Transverse colon (tissue), 4 donors: ENCODE measurements around the gene NCR2. TPM values are rescaled to one million over a fixed set of nuclear protein-coding genes. Genes with fewer than 3 reads are reported as not detected.
"Not testable (repeated sequence)": the region's sequence is repeated elsewhere in the genome, so short reads cannot be mapped to it uniquely, and the experiment has no call there.

Experiments used
- DNase-seq: peaks from one replicate; pipeline ENCODE4 v3.0.0-alpha.2; 2019
- H3K27ac ChIP-seq, 4 donors: fragments of 200-600 bp; sonication (generic); 2 replicates each; pipeline ENCODE4 v1.5.1; 2016 to 2018; ENCODE audit warnings: inconsistent platforms in 4 of 4
- H3K27me3 ChIP-seq: fragments of 200-600 bp; sonication (generic); 2 replicates; pipeline ENCODE4 v1.5.1; 2017; ENCODE audit warnings: inconsistent platforms
- H3K36me3 ChIP-seq, 4 donors: fragments of 200-600 bp; sonication (generic); 2 replicates each; pipeline ENCODE4 v1.5.1; 2017 to 2019; ENCODE audit warnings: inconsistent platforms in 4 of 4
- H3K4me1 ChIP-seq, 4 donors: fragments of 200-600 bp; sonication (generic); 2 replicates each; pipeline ENCODE4 v1.5.1; 2017 to 2020; ENCODE audit warnings: inconsistent platforms in 4 of 4
- H3K4me3 ChIP-seq, 4 donors: fragments of 200-600 bp; sonication (generic); 1 replicate in 1 of 4; 2 replicates in 3 of 4; pipeline versions ENCODE4 v1.5.1 to v1.6.1; 2017 to 2019; ENCODE audit warnings: inconsistent platforms in 4 of 4
- H3K9me3 ChIP-seq, 2 donors: fragments of 200-600 bp; sonication (generic); 2 replicates each; pipeline ENCODE4 v1.5.1; 2017 to 2019; ENCODE audit warnings: inconsistent platforms in 2 of 2
- EP300 ChIP-seq: sonication (generic); formaldehyde crosslinking; IDR thresholded peaks from one replicate; pipeline ENCODE4 v1.6.1; 2017; ENCODE audit warnings: antibody characterized with exemption, low read depth
- POLR2A ChIP-seq: fragments of 450-650 bp; IDR thresholded peaks from one replicate; pipeline ENCODE4 v1.6.1; 2016; ENCODE audit warnings: antibody characterized with exemption, mild to moderate bottlenecking, moderate library complexity
- POLR2AphosphoS5 ChIP-seq, 3 donors: sonication (generic); formaldehyde crosslinking; IDR thresholded peaks; one replicate each; pipeline ENCODE4 v1.6.1; 2016; ENCODE audit warnings: antibody characterized with exemption in 3 of 3
- WGBS, 2 donors: methylation state at CpG; one replicate each; pipeline ENCODE4 v1.1.5; 2018; ENCODE audit warnings: low coverage in 1 of 2; 5-methylcytosine and 5-hydroxymethylcytosine counted together
- in situ Hi-C, 4 donors: fragments of 200-750 bp; cut with MboI; loops; one replicate each; pipeline versions ENCODE4 v1.15.0 to v1.15.1; 2017; ENCODE audit warnings: low sequenced_read_pairs in 3 of 4, low pct_ligation_motif_present in 1 of 4, low pct_unique_long_range_greater_than_20kb in 1 of 4
- intact Hi-C: fragments of 100-400 bp; cut with DNase I; formaldehyde crosslinking; loops from one replicate; pipeline ENCODE4 v1.15.1; 2023; ENCODE audit warnings: low total_unique reads
- total RNA-seq, 4 donors: library from RNA; depleted of rRNA; stranded (reverse); fragments of >200 nt; gene quantifications; one replicate each; pipeline ENCODE4 v1.1.0, GENCODE V29; 2016
- TF ChIP-seq, protein P1 (sequence below), 5 experiments: fragments of 200-600 bp in 3 of 5; fragments of 450-650 bp in 2 of 5; sonication (generic) in 3 of 5; IDR thresholded peaks; 1 replicate in 2 of 5; 2 replicates in 3 of 5; pipeline ENCODE4 v1.5.1; 2016 to 2017; ENCODE audit warnings: antibody characterized with exemption in 5 of 5, inconsistent platforms in 3 of 5, mild to moderate bottlenecking in 2 of 5, moderate library complexity in 1 of 5

NCR2 gene
- total RNA-seq, 4 donors from 2014 or later, result not detected

DNA sequence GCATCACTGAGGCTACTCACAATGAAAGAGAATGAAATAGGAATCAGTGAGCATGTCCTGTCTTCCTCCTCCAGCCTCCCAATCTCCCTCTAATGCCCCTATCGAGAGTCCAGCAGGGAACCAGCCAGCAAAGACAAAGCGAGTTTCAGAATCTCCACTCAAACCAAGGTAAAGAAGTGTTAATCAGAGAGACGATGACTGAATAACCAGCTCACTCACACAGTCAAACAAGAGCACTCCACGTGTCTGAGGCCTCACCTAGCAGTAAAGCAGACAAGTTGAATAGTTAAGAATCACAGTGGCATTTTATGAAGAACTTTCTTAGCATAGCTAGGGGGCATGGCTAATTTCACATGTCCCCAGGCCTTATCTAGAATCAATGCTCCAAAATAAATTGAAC is 45.6 kb upstream of the NCR2 start:
- Histone ChIP-seq H3K27me3 (peaks cover 4% of the 10 kb centered on the region), H3K27ac (no peak overlapping the region), H3K4me3 (no peak overlapping the region), H3K36me3 (no peaks in the 10 kb centered on the region), H3K9me3 (no peaks in the 10 kb centered on the region), H3K4me1 (no peaks in the 10 kb centered on the region)
- TF ChIP-seq, protein P1, sequence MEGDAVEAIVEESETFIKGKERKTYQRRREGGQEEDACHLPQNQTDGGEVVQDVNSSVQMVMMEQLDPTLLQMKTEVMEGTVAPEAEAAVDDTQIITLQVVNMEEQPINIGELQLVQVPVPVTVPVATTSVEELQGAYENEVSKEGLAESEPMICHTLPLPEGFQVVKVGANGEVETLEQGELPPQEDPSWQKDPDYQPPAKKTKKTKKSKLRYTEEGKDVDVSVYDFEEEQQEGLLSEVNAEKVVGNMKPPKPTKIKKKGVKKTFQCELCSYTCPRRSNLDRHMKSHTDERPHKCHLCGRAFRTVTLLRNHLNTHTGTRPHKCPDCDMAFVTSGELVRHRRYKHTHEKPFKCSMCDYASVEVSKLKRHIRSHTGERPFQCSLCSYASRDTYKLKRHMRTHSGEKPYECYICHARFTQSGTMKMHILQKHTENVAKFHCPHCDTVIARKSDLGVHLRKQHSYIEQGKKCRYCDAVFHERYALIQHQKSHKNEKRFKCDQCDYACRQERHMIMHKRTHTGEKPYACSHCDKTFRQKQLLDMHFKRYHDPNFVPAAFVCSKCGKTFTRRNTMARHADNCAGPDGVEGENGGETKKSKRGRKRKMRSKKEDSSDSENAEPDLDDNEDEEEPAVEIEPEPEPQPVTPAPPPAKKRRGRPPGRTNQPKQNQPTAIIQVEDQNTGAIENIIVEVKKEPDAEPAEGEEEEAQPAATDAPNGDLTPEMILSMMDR (IDR thresholded peaks at IDR 0.05), result no peak
- TF ChIP-seq POLR2AphosphoS5 (IDR thresholded peaks at IDR 0.05), result no peak
- DNase-seq, result no peak
- intact Hi-C loops (no loop called here), in situ Hi-C loops (no loop called here)
- 80 to 90% methylated on average over 3 to 4 of the region's 4 CpGs for WGBS, 2 donors

- in situ Hi-C loops, result no loop called here
- no peaks in the 10 kb centered on the region for H3K36me3 ChIP-seq
- intact Hi-C loops, result no loop called here
- H3K9me3 ChIP-seq, result no peaks in the 10 kb centered on the region
- no peak overlapping the region for H3K4me3 ChIP-seq
- no peaks in the 10 kb centered on the region for H3K4me1 ChIP-seq
- WGBS, 2 donors, result 35% methylated on average over 1 of the region's 1 CpG; no CpG with 5 or more reads in 1 of the 2 donors
- TF ChIP-seq, protein P1 (IDR thresholded peaks at IDR 0.05), result no peak
- TF ChIP-seq POLR2A (no peak), POLR2AphosphoS5 (IDR thresholded peaks at IDR 0.05) (no peak), EP300 (no peak)
- peaks cover 4% of the 10 kb centered on the region for H3K27me3 ChIP-seq
- no peak for DNase-seq
- H3K27ac ChIP-seq, result no peak overlapping the region
Measured at GRCh38 chr6:41291717-41292116, 43.7 kb upstream of the NCR2 start.

GRCh38 chr6:41294214-41294872 is 41.1 kb upstream of the NCR2 start:
- no peak for DNase-seq
- Histone ChIP-seq H3K27ac (no peak overlapping the region), H3K9me3 (no peaks in the 10 kb centered on the region), H3K27me3 (no peaks in the 10 kb centered on the region), H3K4me3 (no peak overlapping the region), H3K4me1 (no peaks in the 10 kb centered on the region), H3K36me3 (no peaks in the 10 kb centered on the region)
- in situ Hi-C loops, result no loop called here
- intact Hi-C loops, result no loop called here
- WGBS, 2 donors, result 80 to 93% methylated on average over 1 to 3 of the region's 3 CpGs
- no peak for TF ChIP-seq POLR2AphosphoS5 (IDR thresholded peaks at IDR 0.05)
- no peak for TF ChIP-seq EP300
- no peak for TF ChIP-seq POLR2A
- TF ChIP-seq, protein P1 (IDR thresholded peaks at IDR 0.05), result no peak

DNA sequence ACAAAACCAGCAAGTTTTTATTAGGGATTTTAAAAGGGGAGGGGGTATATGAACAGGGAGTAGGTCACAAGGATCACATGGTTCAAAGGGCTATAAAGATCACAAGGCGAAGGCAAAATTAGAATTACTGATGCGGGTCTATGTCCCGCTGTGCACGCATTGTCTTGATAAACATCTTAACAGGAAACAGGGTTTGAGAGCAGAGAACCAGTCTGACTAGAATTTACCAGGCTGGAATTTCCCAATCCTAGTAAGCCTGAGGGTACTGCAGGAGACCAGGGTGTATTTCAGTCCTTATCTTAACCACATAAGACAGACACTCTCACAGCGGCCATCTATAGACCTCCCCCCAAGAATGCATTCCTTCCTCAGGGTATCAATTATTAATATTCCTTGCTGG is 38.2 kb upstream of the NCR2 start:
- H3K4me1 ChIP-seq, intact Hi-C loops, DNase-seq, H3K27me3 ChIP-seq, H3K27ac ChIP-seq, H3K4me3 ChIP-seq, in situ Hi-C loops, H3K36me3 ChIP-seq, H3K9me3 ChIP-seq: not testable (repeated sequence)
- 74 to 77% methylated on average over 5 of the region's 5 CpGs for WGBS, 2 donors

GRCh38 chr6:41298785-41299502 is 36.5 kb upstream of the NCR2 start:
- 52 to 61% methylated on average over 3 of the region's 3 CpGs for WGBS, 2 donors
- TF ChIP-seq, protein P1 (IDR thresholded peaks at IDR 0.05), result no peak
- TF ChIP-seq POLR2AphosphoS5 (IDR thresholded peaks at IDR 0.05), result no peak
- TF ChIP-seq POLR2A, result no peak
- no peak for TF ChIP-seq EP300

More at GRCh38 chr6:41298785-41299502, 36.5 kb upstream of the NCR2 start:
- H3K27ac ChIP-seq, result no peak overlapping the region
- DNase-seq, result no peak
- in situ Hi-C loops (no loop called here), intact Hi-C loops (no loop called here)
- H3K27me3 ChIP-seq, result no peaks in the 10 kb centered on the region
- no peaks in the 10 kb centered on the region for H3K9me3 ChIP-seq
- H3K36me3 ChIP-seq, result no peaks in the 10 kb centered on the region
- H3K4me3 ChIP-seq, result no peak overlapping the region
- H3K4me1 ChIP-seq, result no peaks in the 10 kb centered on the region
